HG02981 (cell line): ENCODE results near the gene FRMD1.

Experiments
- ATAC-seq: cut with Tn5 transposase; IDR thresholded peaks from one replicate; pipeline ENCODE4 v1.9.1; 2021; ENCODE audit warnings: mild to moderate bottlenecking, moderate library complexity; ENCODE audit not compliant: unreplicated experiment

The FRMD1 gene

DNA sequence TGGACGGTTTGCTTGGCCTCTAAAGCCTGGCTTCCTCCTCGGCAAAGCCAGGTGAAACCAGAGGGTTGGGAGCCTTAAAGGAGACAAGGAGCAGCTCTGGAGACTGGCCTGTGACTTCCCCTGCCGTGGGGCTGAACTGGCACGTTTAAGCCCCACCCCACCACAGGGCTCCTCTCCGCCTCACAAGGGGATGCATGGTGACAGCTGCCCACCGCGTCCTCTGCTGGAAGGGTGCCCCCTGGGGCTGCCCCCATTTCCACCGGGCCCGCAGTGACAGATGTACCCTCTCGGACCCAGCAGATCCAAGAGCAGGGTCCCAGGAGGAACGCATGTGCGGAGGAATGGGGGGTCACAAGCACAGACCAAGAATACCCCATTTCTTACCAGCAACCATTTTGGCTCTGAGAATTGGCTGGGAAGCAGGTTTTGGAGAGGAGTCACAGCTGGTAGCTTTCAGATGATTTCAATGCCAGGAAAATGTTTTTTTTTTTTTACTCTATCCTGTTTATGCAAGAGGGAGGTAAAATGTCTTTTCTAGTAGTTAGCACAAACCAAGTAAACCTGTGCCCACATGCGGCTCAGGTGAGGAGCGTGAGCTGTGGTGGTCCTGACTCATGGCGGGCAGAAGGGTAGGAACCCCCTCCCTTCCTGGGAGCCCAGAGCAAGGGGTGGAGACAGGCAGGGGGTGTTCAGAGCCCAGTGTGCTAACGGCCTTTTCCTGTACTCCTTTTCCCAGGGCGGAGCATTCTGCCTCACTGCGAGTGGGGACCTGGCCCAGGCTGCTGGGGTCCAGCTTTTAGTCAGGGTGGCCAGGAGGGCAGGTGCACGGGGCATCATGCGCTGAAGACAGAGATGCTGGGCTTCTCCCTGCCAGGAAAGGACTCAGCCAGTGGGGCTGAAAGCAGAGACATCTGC, 33.0 kb downstream of the FRMD1 start:
- no peak for ATAC-seq

DNA sequence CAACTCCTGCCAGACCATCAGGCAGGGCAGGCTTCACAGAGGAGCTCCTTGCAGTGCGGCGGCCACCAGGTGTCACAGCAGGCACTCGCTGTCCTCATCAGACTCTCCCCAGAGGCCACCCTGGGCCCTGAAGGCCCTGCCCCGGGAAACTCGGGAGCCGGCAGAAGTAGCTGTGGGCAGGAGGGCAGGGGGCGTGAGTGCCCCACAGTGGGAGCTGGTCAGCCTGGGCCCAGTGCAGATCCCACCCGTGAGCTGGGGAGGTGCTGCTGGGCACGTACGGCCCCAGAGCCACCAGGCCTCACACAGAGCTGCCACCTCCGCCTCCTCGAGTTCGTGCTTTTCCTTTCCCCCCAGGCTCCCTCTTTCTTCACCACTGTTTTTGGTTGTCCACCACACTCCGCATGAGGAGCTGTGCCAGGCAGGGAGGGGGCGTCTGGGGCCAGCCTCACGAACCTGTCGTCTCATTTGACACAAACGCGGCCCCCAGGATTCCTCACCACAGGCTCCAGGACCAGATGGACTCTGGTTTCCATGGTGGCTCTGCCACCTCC, 33.8 kb downstream of the FRMD1 start:
- ATAC-seq, result no peak

DNA sequence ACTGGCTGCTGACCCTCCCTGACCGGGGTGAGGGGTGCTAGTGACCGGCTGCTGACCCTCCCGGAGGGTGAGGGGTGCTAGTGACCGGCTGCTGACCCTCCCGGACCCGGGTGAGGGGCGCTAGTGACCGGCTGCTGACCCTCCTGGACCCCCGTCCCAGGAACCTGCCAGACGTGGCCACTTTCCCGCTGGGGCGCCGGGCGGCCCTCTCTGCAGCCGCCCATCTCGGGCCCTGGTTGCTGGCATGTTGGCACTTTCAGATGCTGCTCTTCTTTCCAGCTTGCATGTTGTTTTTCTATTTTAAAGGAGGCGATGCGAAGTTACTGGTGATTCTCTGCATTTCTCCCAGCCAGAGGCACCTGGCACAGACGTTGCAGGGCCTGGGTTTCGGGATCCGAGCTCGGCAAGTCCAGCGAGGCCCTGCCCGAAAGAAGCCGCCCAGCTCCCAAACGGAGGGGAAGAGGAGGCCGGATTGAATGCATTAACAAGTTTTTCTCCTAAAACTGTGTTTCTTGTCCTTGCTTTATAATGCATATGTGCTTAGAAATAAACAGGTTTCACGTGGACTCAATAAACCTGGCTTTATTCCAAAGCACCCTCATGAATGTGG, 34.4 kb downstream of the FRMD1 start:
- no peak for ATAC-seq

DNA sequence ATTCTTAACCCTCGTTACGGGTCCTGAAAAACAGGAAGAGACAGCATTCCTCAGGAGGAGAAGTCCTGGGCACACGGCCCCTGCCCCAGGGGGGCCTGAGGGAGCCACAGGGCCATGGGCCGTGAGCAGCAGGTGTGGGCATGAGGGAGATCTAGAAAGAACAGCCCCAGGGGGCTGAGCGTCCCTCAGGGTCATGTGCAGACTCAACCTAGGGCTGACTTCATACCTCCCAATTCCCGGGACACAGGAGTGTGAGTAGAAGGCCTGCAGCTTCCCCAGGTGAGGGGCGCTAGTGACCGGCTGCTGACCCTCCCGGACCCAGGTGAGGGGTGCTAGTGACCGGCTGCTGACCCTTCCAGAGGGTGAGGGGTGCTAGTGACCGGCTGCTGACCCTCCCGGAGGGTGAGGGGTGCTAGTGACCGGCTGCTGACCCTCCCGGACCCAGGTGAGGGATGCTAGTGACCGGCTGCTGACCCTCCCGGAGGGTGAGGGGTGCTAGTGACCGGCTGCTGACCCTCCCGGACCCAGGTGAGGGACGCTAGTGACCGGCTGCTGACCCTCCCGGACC, 35.1 kb downstream of the FRMD1 start:
- ATAC-seq, result no peak

DNA sequence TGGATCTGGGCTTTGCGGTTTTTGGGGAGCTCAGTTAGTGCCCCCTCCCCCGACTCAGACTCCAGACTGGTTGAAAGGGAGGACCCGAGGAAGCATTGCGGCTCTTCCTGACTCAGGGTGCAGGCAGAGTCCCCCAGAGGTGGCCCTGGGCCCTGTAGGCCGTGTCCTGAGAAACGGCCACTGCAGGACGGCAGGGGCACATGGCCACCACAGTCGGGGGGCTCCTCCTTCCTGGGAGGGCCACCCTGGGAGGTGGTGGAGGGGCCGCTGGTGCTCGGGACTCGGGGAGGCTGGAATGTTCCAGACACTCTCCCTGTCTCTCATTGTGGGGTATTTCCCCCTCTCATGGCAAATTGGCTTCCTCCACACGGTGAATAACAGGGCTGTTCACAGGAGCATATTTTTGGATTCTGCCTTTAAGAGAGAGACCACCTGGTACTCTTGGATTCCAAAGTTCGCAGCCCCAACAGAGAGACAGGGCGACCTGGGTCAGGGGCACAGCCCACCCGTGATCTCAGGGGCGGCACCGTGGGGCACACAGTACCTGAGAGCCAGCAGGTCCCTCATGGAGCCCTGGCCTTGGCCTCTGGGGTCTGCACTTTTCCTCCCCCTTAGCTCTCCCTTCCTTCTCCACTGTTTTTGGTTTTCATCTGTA, 35.7 kb downstream of the FRMD1 start:
- ATAC-seq, result no peak

DNA sequence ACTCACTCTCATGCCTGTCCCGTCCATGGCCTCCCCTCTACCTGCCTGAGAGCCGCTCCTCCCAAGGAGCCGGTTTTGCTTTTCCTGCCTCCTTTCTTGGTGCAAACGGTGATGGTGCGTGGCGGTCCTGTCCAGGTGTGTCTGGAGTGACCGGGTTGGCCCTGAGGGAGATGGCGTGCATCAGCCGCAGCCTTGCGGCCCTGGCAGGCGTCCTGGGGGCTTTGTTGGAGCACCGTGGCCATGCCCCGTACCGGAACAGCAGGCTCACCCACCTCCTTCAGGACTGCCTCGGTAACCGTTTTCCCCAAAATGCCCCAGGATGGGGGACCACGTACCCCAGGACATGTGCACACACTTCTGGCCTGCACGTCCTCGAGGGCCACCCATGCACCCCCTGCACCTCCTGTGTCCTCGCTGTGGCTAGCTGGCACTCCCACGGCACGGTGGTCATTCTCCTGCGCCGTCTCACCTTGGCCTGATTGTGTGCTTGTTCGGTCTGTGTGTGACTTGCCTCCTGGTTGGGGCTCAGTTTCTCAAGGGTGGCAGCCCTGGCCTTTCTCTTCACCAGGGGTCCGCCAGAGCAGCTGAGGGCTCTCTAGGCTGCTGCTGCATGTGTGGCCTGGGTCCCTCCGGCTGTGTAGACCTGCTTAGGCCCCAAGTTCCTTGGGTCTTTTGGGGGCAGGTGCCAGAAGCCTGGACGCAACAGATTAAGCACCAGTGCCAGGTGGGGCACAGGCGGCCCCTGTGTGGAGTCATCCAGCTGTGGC, 36.4 kb downstream of the FRMD1 start:
- no peak for ATAC-seq

DNA sequence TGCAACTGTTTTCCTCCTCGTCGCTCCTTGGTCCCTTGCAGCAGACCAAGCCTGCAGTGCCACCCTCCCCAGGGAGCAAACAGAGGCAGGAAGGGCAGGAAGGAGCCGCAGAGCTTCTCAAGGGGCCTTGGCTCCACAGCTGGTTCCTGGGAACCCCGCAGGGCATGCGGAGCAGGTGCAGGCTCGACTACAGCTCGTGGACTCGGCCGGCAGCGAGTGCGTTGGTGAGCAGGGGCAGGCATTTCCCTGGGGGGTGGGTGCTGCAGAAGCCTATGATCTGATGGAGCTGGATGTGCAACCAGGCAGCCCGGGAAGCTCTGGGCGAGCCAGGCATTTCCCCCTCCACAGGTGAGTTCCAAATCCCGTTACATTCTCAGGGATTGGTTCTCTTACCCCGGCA, 37.1 kb downstream of the FRMD1 start:
- ATAC-seq, result no peak

DNA sequence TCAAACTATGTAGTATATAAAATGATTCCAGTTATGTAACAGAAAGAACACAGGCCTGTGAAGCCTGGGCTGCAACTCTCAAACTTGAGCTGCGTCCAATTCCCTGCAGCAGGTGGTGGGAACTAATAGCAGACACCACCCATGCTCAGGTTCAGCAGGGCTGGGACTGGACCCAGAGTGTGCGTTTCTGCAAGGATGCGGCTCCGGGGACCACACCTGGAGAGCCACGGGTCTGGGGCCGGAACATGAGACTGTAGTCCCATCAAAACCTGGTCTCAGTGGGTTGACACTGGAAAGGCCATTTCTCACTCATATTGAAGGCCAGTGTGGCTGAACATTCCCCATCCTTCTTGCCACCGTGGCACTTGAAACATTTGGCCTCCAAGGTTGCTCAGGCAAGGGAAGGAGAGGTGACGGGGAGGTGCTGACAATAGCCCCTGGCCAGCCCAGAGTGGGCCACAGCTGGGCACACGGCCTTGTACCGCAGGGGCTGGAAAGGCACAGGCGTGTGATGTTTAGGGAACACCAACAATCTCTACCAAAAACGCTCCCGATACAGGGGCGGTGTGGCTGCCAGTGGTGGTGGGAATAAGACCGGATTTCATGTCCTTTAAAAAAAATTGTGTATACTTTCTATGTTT, 38.0 kb downstream of the FRMD1 start:
- no peak for ATAC-seq

DNA sequence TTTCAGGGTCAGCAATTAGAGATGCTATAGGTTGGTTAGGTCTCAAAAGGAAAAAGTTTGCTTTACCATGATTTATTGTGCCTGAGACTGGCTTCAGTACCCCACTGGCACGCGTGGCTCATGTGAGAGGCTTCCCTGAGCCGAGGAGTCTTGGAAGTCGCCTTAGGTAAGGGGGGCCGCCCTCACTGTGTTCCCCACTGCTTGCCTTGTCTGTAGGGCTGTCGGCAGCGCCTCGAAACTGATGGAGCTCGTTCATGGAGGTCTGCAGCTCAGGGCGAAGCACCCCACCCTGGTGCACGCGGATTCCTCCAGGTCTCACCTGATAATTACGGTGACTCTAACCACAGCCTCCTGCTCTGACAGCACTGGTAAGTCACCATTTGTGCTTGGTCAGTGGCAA, 39.2 kb downstream of the FRMD1 start:
- no peak for ATAC-seq

DNA sequence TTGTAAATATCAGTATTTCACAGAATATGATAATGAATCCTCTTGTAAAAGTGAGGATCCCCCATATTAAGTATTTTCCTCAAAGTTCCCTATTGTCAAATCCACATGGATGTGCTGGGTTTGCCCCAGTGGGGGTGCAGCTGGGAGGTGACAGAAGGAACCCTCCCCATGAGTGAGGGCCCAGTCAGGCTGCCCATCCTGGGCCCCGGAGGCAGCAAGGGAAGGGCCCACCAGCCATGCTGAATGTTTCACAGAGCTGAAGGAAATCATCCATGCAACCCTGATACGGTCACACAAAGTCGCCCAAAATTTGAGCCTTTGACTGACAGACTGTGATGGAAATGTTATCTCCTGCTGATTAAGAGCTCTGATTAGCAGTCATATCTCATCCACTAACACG, 39.7 kb downstream of the FRMD1 start:
- ATAC-seq, result no peak

DNA sequence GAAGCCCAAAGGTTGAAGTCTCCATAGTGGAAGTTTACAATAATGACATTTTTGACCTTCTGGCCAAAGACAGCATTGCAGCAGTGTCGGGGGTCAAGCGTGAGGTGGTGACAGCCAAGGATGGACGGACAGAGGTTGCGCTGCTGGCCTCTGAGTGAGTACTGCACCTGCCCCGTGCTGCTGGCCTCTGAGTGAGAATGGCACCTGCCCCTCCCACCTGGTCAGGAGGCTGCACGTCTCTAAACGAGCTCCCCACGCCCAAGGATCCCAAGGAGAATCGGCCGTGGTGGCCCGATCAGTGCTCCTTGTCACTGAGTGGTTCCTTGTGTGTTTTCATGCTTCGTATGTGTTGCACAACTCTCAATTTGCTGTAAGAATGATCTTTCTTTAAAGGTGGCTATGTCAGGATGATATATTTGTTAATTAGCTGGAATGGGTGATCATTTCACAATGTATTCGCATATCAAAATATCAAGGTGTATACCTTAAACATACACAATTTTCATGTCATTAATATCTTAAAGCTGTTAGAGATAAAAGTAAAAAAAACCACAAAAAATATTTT, 40.4 kb downstream of the FRMD1 start:
- no peak for ATAC-seq

DNA sequence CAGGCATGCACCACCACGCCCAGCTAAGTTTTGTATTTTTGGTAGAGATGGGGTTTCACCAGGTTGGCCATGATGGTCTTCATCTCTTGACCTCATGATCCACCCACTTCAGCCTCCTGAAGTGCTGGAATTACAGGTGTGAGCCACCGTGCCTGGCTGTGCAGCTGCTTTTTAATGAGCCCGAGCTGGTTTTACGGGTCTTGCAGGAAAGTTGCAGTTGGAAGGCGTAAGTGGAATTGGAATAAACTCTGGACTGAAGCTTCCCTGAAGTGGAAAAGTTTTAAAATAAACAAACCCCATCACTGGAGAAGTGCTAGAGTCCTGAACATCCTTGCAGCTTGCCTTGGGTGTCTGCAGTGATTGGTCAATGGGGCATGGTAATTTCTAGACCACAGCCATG, 41.2 kb downstream of the FRMD1 start:
- ATAC-seq, result no peak

DNA sequence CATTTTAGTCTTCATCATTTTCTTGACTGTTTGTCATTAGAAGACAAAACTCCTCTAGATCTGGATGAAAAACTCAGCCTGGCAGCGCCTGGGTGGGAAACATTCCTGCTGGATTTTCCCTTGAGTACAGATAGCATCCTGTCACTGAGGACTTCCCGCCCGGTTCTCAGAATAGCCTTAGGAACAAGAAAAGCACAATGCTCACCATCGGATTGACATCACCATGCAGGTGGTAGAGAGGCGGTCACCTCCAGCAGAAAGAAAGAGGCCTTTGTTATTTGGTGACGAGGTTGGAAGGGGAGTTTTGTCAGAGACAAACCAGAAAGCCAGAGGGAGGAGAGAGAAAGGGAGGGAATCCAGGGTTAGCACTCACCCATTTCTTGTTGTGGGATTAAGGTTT, 41.8 kb downstream of the FRMD1 start:
- no peak for ATAC-seq

DNA sequence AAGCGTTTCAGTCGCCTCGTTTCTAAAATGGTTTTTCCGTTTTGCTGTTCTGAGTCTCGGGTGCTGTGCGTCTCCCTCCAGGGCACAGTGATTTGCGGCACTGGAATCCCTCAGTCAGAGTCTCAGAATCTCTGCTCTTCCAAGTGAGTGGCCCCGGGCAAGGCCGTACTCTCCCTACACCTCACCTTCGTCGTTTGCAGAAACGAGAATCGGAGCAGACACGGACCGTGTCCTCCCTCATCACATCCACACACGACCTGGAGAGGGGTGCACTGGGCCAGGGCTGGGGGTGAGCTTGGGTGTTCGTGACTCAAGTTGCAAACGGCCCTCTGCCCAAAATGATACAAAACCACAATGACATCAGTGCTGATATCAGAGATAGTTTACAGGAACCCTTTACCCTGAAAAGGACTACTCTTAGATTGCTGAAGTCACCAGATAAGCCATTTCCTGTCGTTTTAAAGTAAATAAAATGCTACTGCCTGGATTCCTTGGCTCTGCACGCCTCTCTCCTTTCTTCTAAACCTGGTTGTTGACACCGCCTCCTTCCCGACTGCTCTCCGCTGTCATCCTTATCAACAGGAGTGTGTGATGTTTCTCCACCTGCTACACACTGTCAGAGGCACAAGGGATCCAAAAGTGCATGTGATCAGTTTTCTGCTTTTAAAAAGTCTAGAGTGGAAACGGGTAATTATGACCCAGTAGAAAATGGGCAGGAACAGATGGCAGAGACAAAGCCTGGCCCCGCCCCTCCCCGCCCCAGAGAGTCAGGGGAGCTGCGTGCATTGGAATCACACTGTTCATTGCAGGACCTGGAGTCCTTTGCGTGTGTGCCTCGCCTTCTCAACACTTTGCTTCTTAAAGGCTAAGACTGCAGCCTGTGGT, 43.1 kb downstream of the FRMD1 start:
- ATAC-seq, result no peak

DNA sequence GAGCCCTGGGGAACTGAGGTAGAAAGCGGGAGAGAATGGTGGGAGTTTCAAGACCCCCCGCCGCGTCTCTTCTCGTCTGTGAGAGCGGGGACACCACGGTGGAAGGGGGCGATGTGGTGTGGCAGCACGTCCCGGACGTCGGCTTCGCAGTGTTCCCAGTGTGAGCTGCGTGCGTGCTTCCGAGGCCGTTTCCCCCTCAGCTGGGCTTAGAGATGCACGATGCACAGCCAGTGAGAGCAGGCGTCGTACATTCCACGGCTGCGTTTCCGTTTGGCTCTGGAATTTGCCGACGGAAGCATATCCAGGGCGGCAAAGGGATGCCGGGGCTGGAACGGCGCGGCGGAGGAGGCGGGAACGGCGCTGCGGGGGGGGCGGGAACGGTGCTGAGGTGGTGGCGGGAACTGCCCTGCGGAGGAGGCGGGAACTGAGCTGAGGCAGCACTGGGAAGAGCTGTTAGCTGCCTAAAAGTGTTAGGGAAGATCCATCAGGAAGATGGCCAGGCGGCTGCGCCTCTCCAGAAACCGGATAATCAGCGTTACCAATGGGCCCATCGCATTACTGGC, 43.8 kb downstream of the FRMD1 start:
- no peak for ATAC-seq

DNA sequence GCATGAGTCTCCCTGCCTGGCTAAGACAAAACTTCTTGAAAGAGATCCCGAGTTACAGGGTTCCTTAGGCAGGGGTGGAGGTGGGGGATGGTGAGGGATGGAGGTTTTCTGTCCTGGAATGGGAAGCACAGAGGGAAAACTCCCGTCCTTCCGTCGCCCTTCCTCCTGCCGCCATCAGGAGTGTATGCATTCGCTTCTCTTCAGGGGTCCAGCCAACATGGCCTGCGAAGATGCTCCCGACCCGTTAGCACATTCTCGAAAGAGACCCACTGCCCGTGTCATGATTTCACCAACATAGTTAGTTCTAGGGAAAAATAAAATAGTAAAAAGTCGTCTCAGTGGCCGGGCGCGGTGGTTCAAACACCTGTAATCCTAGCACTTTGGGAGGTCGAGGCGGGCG, 44.5 kb downstream of the FRMD1 start:
- no peak for ATAC-seq

DNA sequence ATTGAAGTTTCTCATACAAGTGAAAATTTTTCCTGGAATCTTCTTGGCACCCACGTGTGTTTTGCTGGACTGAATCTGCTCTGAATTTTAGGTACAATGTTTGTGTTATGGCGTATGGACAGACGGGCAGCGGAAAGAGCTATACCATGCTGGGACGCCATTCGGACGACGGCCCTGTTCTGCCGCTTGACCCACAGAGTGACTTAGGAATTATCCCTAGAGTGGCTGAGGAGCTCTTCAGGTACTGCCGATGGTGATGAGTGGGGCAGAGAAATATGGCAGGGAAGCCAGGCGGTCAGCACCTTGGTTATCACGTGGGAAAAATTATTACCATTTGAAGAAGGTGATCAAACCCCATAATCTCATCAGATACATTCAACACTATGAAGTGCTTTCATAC, 45.2 kb downstream of the FRMD1 start:
- ATAC-seq, result no peak

DNA sequence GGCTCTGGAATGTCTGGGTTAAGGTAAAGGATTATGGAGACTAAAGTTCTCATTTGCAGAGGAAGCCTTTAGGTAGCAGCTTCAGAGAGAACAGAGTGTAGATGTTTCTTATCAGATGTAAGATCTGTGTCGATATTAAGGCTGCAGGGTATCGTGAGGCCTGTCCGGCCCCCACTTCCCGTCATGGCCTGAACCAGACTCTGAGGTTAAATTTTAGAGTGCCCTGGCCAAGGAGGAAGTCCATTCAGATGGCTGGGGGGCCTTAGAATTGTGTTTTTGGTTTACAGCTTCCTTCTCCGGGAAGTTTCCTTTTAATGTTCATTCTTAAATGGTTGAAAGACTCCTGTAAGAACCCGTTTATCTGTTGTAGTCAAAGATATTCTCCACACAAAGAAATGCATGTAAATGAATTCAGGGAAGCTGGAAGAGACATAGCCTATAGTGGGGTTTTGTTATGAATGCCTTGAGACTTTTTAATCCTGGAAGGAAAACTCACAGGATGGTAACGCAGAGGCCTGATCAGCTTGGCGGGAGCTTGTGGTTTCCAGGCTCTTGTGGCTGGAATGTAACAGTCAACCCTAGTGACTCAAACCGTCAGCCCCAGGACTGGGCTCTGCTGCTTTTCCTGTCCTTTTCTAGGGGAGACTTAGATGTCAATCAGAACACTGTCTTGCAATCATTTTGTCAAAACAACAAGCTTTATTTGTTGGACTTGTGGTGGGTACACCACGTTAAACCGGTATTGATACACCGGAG, 46.8 kb downstream of the FRMD1 start:
- ATAC-seq, result no peak
